Astrocyte (in vitro differentiated cells and primary cell): Measurements from ENCODE around the gene PARP8.

ENCODE experiments used
- CTCF ChIP-seq: IDR thresholded peaks from 2 replicates; pipeline ENCODE4 v1.5.1; 2011; ENCODE audit warnings: low read depth, mild to moderate bottlenecking, inconsistent platforms, low read length, moderate library complexity; ENCODE audit not compliant: insufficient read depth
- EZH2 ChIP-seq: IDR thresholded peaks from 2 replicates; pipeline ENCODE4 v1.6.1; 2012; ENCODE audit warnings: mild to moderate bottlenecking, low read length, inconsistent platforms; ENCODE audit not compliant: insufficient read depth

- no peak for TF ChIP-seq CTCF
- no peak for TF ChIP-seq EZH2
Observed at GRCh38 chr5:50888751-50889150, 222.3 kb downstream of the PARP8 start.
